Dermis microvascular lymphatic vessel endothelial cell (primary cell): ENCODE measurements around the gene MAN2B2. TPM values are rescaled to one million over a fixed set of nuclear protein-coding genes. Genes with fewer than 3 reads are reported as not detected.
"Not testable (repeated sequence)": the region's sequence is repeated elsewhere in the genome, so short reads cannot be mapped to it uniquely, and the experiment has no call there.

ENCODE experiments used
- DNase-seq, 2 donors: peaks; one replicate each; pipeline versions ENCODE4 v3.0.0 to v3.0.0-alpha.2; 2010; ENCODE audit warnings: low read depth in 2 of 2
- total RNA-seq: library from RNA; depleted of rRNA; stranded (reverse); fragments of >200 nt; gene quantifications from 2 replicates; pipeline ENCODE4 v1.2.1, GENCODE V29; 2014

Gene MAN2B2
- total RNA-seq, 1 donor from 2014 or later: 5.9 TPM

DNA sequence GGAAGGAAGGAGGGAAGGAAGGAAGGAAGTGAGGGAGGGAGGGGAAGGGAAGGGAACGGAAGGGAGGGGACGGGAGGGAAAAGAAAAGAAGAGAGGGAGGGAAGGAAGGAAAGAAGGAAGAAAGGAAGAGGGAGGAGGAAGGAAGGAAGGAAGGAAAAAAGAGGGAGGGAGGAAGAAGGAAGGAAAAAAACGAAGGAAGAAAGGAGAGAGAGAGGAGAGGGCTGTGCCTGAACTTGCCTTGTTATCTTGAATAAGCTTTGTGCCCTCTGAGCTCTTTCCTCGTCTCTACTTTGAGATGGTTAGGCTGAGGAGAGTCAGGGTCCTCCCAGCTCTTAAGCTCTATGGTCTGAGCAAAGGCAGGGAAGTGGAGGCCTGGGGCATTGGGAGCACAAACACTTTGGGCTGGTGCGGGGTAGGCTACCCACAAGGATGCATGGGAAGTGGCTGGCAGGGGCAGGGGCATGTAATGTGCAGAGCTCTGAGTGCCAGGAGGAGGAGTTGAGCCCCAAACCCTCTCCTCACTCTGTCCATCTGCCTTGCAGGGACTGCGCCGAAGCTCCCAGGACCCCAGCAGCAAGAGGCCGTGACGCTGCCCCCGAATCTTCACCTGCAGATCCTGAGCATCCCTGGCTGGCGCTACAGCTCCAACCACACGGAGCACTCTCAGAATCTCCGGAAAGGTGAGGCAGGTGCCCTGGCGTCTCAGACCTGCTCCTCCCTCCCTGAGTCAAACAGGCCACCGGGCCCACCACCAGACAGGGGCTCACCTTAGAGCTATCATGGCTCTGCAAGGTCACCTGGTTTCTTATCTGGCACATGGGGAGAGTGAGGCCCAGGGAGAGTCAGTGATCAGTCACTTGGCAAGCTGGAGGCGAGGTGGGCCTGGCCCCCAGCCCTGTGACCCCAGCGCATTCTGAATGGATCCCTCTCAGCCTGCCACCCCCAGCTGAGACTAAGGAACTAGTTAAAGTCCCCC, 39.0 kb downstream of the MAN2B2 start:
- DNase-seq: no peak

DNA sequence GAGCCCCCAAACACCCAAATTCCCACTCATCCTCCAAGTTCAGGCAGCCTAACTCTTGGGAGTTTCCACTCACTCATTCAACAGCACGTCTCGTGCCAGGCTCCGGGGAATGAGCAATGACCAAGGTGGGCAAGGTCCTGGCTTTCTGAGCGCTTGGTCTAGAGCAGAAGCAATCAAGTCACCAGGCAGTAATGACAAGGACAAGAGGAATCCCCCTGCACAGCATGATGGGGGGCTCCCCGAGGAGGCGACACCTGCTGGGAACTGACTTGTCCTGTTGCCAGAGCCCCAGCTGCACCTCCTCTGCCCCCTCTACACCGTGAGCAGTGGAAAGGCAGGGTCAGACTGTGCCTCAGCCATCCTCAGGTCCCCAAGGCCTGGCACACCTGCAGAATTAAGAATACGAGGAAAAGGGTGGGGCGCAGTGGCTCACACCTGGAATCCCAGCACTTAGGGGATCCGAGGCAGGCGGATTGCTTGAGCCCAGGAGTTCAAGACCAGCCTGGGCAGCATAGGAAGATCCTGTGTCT, 39.8 kb downstream of the MAN2B2 start:
- no peak for DNase-seq

DNA sequence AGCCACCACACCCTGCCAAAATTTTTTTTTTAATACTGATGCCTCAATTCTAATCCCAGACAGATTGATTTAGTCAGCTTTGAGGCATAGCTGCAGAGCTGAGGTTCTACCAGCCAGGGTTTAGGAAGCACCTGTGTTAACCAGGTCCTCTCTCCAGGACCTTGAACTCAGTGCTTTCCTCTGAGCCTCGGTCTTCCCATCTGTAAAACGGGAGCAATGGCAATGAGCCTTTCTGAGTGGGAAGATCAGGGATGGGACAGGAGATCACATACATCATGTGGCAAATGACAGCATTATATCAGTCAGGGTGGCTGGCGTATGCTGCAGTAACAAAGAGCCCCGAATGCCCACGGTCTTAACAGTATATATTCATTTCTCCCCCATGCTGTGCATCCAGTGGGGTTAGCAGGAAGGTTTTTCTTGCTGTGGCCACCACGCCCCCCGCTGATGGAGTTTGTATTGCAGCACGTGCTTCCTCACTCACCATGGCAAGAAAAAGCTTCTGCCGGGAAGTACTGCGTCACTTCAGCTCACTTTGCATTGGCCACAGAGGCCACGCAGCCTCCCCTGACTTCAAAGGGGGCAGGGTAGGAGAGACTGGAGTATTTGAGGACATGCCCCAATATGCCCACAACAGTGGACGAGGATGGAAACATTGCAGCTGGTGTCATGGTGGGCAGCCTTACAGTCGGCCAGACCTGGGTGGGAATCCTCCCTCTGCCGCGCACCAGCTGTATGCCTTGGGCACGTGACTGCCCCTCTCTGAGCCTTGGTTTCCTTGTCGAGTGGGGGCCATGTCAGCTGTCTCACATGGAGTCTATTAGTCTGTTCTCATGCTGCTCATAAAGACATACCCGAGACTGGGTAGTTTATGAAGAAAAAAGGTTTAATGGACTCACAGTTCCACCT, 41.4 kb downstream of the MAN2B2 start:
- no peak for DNase-seq

DNA sequence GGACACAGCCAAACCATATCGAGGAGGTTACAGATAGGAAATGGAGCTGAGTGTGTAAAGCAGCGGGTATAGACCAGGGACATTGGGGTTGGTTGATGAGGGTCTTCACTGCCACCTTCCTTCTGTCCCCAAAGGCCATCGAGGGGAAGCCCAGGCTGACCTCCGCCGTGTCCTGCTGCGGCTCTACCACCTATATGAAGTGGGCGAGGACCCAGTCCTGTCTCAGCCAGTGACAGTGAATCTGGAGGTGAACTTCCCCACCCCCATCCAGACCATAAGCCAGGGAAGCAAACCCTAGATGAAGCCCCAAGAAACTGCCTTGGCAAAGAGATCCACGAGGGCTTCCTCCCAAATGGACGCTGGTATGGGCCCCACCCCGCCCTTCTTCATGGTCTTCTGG, 42.3 kb downstream of the MAN2B2 start:
- DNase-seq: no peak

DNA sequence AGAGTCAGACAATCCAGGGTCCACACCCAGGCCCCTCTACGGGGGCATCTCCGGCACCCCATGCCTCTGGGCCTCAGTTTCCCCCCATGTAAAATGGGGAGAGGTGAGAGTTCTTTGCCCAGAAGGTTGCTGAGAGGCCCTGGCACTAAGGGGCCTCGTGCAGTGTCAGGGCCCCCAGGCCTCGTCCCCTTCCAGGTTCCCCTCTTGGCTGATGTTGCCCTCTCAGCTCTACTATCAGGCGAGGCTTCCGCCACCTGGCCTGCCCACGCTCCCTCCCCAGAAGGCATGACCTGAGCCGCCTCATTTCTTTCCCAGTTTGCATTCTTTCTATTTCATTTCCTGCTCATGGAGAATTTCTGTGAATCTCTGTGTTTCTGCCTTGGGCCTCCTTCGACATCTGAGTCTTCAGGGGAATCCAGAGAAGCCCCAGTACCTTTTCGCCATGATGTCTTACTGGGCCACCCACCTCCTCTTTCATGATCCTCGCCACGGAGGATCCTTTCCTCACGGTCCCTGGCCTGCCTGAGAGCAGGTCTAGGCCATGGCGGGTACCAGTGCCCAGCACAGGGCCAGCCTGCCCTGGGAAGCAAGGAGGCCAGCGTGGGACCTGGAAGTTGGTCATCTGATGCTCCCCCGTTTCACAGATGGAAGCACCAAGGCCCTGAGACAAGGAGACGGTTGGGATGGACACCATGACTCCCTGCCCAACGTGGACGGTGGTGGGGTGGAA, 43.6 kb downstream of the MAN2B2 start:
- no peak for DNase-seq

DNA sequence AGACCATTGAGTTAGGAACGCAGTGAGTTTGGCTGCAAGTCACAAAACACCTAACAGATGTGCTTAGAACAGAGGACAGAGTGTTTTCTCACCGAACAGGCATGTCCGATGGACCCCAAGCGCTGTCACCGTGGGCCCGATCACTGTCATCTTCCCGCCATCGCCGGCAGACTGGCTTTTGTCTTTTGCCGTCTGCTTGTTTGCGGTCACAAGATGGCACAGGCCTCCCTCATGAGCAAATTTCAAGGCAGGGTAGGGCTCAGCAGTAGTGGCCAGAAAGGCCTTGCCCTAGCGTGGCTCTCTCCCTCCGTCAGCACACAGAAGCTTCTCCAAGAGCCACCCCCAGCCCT, 44.1 kb downstream of the MAN2B2 start:
- no peak for DNase-seq

DNA sequence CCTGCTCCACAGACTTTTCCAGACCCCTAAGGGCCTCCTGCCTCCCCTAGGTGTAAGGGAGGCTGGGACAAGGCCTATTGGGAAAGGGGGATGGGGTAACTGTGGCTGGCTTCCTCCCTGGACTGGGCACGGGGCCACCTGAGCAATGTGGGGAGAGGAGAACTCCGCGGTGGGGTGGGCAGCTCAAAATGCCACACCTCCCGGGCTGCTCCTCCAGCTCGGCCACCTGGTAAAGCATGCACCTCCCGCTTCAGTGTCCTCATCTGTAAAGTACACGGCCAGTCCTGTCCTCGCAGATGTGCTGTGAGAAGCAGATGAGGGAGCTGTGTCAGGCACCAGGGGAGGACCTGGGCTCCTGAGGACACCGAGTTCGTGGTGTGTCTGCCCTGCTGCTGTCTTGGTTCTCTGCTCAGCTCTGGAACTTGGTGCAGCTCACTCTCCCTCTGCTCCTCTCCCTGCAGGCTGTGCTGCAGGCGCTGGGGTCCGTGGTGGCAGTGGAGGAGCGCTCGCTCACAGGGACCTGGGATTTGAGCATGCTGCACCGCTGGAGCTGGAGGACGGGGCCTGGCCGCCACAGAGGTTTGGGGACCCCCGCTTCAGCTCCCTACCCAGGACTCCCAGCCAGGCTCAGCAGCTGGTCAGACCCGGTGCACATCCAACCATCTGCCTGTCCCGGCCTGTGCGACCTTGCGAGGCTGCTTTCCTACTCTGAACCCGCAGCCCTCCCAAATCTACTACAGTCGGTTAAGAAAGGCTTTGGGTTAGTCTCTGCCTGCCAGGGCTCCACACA, 44.7 kb downstream of the MAN2B2 start:
- no peak for DNase-seq

DNA sequence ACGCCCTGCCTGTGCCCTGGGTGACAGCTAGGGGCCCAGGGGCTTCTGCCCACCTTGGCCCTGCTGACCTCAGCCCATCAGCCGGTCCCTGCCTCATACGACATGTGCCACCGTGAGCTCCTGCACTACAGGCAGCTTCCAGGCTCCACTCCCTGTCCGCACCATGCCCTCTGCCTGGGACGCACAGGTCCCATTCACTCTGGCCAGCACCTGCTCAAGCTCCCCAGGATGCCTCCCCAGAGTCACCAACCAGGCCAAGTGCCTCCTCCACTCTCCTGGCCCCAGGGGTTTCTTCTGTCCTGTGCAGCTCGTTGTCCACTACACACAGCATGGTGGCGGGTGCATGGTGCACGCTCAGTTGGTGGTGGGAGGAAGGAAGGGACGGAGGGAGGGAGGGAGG, 45.3 kb downstream of the MAN2B2 start:
- DNase-seq: no peak

DNA sequence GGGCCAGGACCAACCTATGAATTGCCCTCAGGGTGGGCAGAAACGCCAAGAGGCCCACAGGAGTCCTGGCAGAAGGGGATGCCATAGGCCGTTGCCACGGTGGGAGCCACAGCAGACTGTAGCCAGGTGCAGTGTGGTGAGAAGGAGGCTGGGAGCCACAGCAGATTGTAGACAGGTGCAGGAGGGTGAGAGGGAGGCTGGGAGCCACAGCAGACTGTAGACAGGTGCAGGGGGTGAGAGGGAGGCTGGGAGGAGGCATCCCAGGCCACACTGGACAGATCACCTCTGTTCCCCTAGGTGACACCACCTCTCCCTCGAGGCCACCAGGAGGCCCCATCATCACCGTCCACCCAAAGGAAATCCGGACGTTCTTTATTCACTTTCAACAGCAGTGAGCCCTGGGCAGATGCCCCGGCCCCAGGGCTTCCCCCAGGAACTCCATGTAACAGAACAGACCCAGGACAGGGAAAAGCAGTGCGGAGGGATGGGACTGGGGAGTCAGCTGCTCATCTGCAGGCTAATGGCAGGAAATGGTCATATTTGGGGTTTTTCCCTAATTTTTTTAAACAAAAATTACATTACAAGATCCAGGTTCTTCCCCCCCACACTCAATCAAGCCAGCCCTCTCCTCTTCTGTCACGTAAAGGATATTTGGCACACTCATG, 46.0 kb downstream of the MAN2B2 start:
- DNase-seq: no peak

DNA sequence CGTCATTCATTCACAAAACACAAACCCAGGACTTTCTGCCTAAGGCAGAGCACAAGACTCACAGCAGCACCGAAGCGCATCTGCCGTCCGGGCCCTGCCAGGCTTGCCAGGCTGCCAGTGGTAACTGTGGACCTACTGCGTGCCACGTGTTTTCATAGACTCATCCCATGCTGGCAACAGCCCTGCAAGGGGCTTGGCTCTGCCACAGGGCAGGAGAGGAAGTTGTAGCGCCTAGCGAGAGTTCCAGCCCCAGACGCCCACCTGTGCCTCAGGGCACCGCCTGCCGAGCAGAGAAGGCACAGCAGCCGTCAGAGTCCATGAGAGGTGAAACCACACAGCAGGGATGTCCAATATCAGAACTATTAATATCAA, 46.6 kb downstream of the MAN2B2 start:
- no peak for DNase-seq

DNA sequence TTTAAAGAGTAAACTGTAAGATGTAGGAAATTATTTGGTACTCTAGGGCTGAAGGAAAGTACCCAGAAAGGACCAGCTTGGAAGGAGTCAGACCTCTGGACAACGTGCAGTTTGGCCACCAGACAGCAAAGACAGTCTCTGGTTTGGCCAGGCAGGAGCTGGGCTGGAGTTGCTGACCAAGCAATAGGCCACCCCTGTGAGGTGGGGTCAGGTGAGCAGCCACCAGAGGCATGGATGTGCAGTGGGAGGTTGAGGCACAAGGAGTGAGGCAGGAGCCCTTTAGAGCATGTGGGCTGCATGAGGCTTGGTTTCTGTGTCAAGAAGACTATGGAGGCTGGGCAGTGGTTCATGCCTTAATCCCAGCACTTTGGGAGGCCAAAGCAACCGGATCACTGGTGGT, 47.8 kb downstream of the MAN2B2 start:
- DNase-seq: no peak

DNA sequence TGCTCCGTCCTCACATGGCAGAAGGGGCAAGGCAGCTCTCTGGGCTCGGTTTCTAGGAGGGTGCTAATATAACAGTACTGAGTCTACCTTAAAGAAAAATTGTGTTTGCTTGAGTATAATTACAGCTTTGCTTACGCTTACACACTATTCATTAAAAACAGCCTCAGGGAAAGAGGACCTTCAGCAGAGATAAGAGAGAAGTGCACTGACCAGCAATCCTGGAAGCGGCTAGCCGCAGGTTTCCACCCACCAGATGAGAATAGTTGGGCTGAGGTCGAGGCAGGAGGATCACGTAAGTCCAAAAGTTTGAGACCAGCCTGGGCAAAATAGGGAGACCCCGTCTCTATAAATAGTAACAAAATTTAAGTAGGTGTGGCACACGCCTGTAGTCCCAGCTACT, 50.3 kb downstream of the MAN2B2 start:
- no peak for DNase-seq

DNA sequence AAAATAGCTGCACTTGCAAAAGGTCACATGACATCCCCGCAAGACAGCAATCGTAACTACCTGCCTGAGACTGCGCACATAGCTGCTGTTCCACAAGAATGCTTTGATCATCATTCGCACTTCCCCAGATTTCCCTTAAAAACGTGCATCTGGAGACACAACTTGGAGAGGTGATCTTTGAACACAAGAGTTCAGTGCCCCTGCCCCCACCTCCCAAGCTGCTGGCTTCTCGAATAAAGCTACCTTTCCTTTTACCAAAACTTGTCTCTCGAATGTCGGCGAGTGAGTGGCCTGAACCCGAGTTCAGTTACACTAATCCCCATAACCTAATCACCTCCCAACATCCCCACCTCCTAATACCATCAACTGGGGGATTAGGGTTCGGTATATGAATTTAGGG, 51.1 kb downstream of the MAN2B2 start:
- DNase-seq: no peak

DNA sequence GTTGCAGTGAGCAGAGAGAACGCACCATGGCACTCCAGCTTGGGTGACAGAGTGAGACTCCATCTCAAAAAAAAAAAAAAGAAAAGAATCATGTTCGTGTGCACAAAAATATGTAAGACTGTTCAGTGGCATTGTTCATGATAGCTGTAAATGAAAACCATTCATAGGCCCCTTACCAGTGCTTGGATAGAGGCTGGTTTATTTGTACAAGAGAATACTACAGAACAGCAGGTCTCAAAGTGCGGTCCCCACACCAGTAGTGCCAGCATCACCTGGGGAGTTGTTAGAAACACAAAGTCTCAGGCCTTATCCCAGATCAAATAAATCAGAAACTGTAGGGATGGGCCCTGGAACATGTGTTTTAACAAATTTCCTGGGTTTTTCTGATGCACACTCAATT, 52.8 kb downstream of the MAN2B2 start:
- DNase-seq: no peak

DNA sequence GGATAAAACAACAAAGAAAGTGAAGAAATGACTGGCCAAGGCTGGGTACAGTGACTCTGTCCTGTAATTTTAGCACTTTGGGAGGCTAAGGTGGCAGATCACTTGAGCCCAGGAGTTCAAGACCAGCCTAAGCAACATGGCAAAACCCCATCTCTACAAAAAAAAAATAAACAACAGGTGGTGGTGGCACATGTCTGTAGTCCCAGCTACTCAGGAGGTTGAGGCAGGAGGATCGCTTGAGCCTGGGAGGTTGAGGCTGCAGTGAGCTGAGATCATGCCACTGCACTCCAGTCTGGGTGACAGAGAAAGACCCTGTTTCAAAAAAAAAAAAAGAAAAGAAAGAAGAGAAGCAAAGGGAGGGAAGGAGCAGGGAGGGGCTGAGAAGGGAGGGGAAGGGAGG, 53.5 kb downstream of the MAN2B2 start:
- DNase-seq: not testable (repeated sequence)

DNA sequence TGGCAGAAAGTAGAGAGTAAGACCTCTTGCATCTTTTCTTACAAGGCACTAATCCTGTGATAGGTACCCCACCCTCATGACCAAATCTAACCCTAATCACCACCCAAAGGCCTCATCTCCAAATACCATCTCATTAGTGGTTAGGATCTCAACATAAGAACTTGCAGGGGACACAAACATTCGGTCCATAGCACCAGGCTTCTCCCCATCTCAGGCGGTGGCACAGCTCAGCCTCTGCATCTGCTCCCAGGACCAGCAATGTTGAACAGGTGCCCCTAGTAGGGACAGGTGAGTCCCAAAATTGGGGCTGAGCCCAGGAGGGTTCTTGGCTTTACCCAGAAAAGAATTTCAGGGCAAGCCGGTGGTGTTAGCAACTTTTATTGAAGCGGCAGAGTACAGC, 57.1 kb downstream of the MAN2B2 start:
- no peak for DNase-seq

DNA sequence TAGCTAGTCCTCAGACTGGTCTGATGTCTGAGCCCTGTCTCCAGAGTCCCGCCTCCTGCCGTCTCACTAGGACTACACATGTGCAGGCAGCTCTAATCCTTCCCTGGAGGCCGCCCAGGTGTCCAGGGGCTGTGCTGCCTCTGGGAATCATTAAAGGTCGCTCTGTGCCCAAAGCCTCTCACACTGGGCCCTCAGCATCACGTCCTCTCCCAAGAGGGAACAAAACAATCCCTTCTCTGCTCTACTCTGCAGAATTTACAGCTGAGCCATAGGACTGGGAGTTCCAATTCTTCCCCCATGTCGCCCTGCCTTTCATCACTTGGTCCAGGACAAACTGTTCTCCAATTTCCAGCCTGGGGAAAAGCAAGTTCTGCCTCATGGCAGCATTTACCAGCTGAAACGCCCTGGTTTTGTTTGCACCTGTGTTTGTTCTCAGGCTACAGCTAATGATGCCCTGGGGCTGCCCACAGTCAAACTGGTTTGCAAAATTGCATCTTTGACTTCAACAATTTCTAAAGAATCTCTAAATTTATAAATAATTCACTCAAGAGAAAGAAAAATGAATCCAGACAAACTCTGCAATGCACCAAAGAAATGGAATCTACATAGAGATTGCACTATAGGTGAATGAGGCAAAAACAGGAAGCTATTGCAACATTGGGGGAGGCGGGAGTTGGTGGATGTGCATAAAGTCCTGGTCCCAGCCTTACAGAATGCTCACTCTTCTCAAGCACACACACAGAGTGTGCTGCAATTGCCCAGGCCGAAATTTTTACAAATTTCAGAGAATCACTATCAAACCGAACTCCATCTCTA, 58.3 kb downstream of the MAN2B2 start:
- no peak for DNase-seq

DNA sequence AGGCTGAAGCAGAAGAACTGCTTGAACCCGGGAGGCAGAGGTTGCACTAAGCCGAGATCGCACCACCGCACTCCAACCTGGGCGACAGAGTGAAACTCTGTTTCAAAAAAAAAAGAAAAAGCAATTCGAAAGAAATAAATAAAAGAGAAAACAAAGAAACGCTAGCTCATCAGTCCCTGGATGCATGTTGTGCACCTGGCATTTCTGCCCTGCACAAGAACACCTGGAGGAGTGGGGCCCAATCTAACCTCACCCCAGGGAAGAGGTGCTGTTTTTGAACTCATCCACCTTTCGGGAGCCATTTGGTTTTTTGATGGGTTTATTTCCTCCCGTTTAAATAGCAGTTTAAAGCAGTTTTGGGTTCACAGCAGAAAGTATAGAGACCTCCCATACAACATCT, 59.8 kb downstream of the MAN2B2 start:
- DNase-seq: no peak

DNA sequence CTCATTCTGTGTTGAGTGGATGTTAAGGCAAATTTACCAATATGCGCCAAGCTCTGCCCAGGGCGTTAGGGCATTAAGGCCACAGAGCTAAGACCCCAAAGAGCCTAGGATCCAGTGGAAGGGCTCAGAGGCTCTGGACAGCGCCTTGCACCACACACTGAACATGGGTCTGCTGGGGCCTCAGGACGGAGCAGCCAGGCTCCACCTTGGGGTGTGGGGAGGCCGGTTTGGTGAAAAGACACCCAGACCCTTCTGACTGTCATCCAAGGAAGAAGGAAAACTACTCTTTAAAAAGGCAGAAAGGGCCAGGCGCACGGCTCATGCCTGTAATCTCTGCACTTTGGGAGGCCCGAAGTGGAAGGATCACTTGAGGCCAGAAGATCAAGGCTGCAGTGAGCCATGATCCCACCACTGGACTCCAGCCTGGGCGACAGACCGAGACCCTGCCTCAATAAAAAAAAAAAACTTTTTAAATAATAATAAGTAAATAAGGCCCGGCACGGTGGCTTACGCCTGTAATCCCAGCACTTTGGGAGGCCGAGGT, 64.2 kb downstream of the MAN2B2 start:
- no peak for DNase-seq
